ENCODE measurements around the gene APOA5. TPM values are rescaled to one million over a fixed set of nuclear protein-coding genes. Genes with fewer than 3 reads are reported as not detected.

APOA5 gene
- total RNA-seq, 4 donors from 2014 or later = 1.0 to 2.9 TPM; not detected in 2

GRCh38 chr11:116830184-116830912 is 38.7 kb upstream of the APOA5 start:
- Histone ChIP-seq H3K9me3 (no peaks in the 10 kb centered on the region), H3K27ac (no peak overlapping the region), H3K4me1 (peaks cover 2 to 5% of the 10 kb centered on the region in 2 donors), H3K27me3 (no peaks in the 10 kb centered on the region), H3K36me3 (no peaks in the 10 kb centered on the region), H3K4me3 (no peak overlapping the region)
- intact Hi-C loops (cut with DNase I; ENCODE audit: low total_unique reads) = no loop called here
- in situ Hi-C loops (cut with MboI; ENCODE audit: low sequenced_read_pairs in 4 of 4) = no loop called here
- TF ChIP-seq POLR2A (IDR thresholded peaks at IDR 0.05) = no peak
- no peak for TF ChIP-seq CTCF (IDR thresholded peaks at IDR 0.05 in 4 of 5, conservative IDR thresholded peaks at IDR 0.05 in 1 of 5)
- no peak for DNase-seq
- no peak for ATAC-seq

DNA sequence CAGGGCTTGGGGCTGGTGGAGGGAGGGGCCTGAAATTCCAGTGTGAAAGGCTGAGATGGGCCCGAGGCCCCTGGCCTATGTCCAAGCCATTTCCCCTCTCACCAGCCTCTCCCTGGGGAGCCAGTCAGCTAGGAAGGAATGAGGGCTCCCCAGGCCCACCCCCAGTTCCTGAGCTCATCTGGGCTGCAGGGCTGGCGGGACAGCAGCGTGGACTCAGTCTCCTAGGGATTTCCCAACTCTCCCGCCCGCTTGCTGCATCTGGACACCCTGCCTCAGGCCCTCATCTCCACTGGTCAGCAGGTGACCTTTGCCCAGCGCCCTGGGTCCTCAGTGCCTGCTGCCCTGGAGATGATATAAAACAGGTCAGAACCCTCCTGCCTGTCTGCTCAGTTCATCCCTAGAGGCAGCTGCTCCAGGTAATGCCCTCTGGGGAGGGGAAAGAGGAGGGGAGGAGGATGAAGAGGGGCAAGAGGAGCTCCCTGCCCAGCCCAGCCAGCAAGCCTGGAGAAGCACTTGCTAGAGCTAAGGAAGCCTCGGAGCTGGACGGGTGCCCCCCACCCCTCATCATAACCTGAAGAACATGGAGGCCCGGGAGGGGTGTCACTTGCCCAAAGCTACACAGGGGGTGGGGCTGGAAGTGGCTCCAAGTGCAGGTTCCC is 38.0 kb upstream of the APOA5 start, which contains the start of gene APOC3:
TSS of gene APOC3 (plus strand) at position 383 of the 659 bp plus-strand sequence. CDS start 676 bp downstream, outside the sequence.
- no peaks in the 10 kb centered on the region for H3K4me1 ChIP-seq
- TF ChIP-seq POLR2A (IDR thresholded peaks at IDR 0.05) (no peak), CTCF (IDR thresholded peaks at IDR 0.05 in 4 of 5, conservative IDR thresholded peaks at IDR 0.05 in 1 of 5) (no peak)
- H3K36me3 ChIP-seq = no peaks in the 10 kb centered on the region
- H3K9me3 ChIP-seq = no peaks in the 10 kb centered on the region
- no peak for DNase-seq
- in situ Hi-C loops (cut with MboI; ENCODE audit: low sequenced_read_pairs in 4 of 4) (no loop called here), intact Hi-C loops (cut with DNase I; ENCODE audit: low total_unique reads) (no loop called here)
- no peak within 1 kb of the TSS for H3K27ac ChIP-seq
- H3K27me3 ChIP-seq = no peaks in the 10 kb centered on the region
- ATAC-seq = no peak
- no peak within 1 kb of the TSS for H3K4me3 ChIP-seq

DNA sequence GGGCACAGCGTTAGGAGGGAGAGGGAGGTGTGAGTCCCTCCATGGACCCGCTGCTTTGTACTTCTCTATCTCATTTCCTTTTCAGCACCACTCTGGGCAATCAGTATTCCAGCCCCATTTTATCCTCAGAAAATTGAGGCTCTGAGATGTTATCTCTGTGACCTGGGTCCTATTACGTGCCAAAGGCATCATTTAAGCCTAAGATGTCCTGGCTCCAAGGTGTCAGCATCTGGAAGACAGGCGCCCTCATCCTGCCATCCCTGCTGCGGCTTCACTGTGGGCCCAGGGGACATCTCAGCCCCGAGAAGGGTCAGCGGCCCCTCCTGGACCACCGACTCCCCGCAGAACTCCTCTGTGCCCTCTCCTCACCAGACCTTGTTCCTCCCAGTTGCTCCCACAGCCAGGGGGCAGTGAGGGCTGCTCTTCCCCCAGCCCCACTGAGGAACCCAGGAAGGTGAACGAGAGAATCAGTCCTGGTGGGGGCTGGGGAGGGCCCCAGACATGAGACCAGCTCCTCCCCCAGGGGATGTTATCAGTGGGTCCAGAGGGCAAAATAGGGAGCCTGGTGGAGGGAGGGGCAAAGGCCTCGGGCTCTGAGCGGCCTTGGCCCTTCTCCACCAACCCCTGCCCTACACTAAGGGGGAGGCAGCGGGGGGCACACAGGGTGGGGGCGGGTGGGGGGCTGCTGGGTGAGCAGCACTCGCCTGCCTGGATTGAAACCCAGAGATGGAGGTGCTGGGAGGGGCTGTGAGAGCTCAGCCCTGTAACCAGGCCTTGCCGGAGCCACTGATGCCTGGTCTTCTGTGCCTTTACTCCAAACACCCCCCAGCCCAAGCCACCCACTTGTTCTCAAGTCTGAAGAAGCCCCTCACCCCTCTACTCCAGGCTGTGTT is 37.2 kb upstream of the APOA5 start:
- Histone ChIP-seq H3K27me3 (no peaks in the 10 kb centered on the region), H3K4me1 (no peaks in the 10 kb centered on the region), H3K9me3 (no peaks in the 10 kb centered on the region), H3K27ac (no peak overlapping the region), H3K36me3 (no peaks in the 10 kb centered on the region), H3K4me3 (no peak overlapping the region)
- no peak for TF ChIP-seq POLR2A (IDR thresholded peaks at IDR 0.05)
- no peak for TF ChIP-seq CTCF (IDR thresholded peaks at IDR 0.05 in 4 of 5, conservative IDR thresholded peaks at IDR 0.05 in 1 of 5)
- no peak for ATAC-seq
- DNase-seq = no peak
- intact Hi-C loops (cut with DNase I; ENCODE audit: low total_unique reads) = no loop called here
- in situ Hi-C loops (cut with MboI; ENCODE audit: low sequenced_read_pairs in 4 of 4) = no loop called here

DNA sequence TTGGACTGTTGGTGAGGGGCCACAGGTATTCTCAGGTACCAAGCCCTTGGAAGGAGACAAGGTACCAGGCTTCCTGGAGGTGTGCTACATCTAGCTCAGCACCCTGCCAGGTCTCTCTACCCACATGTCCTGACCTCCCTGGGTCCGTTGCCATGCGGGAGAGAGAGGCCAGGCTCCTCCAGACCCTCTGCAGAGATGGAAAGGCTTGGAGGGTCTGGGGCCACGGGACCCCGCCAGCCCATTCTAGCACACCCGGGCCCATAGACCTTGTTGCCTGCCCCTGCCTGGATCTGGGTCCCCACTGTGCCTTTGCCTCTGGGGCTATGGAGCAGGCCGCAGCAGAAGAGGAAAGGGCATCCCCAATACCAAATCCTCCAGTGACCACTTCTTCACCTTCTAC is 35.8 kb upstream of the APOA5 start:
- H3K27me3 ChIP-seq = no peaks in the 10 kb centered on the region
- H3K4me3 ChIP-seq = no peak overlapping the region
- no peaks in the 10 kb centered on the region for H3K9me3 ChIP-seq
- ATAC-seq (no peak), DNase-seq (no peak)
- intact Hi-C loops (cut with DNase I; ENCODE audit: low total_unique reads) = no loop called here
- in situ Hi-C loops (cut with MboI; ENCODE audit: low sequenced_read_pairs in 4 of 4) = no loop called here
- no peaks in the 10 kb centered on the region for H3K4me1 ChIP-seq
- no peaks in the 10 kb centered on the region for H3K36me3 ChIP-seq
- TF ChIP-seq CTCF (IDR thresholded peaks at IDR 0.05 in 4 of 5, conservative IDR thresholded peaks at IDR 0.05 in 1 of 5) (no peak), POLR2A (IDR thresholded peaks at IDR 0.05) (no peak)
- H3K27ac ChIP-seq = no peak overlapping the region
